HEK293T (cell line): ENCODE measurements around the gene MMS19.

Experiments used
- CTCF ChIA-PET: fragments of 350-600 bp; formaldehyde crosslinking; extraction: SDS; loops from one replicate; lab custom pipeline; 2021; ENCODE audit warnings: antibody characterized with exemption, inconsistent platforms; lab: Yijun Ruan, JAX
- POLR2A ChIA-PET: fragments of 350-600 bp; formaldehyde crosslinking; extraction: SDS; loops from one replicate; lab custom pipeline; 2020; ENCODE audit warnings: antibody characterized with exemption, inconsistent platforms; lab: Yijun Ruan, JAX
- DNase-seq: peaks from one replicate; pipeline ENCODE4 v3.0.0; 2012; ENCODE audit warnings: mixed read lengths; ENCODE audit errors: extremely low spot score
- ARNT ChIP-seq: fragments of 450-650 bp; IDR thresholded peaks from 2 replicates; pipeline ENCODE4 v1.6.1; 2017; ENCODE audit warnings: mild to moderate bottlenecking
- FOXA1 ChIP-seq: fragments of 450-650 bp; IDR thresholded peaks from 2 replicates; pipeline ENCODE4 v1.6.1; 2016; ENCODE audit warnings: mild to moderate bottlenecking
- FOXM1 ChIP-seq: fragments of 450-650 bp; IDR thresholded peaks from 2 replicates; pipeline ENCODE4 v1.6.1; 2017; ENCODE audit warnings: mild to moderate bottlenecking, borderline replicate concordance
- HDGF ChIP-seq: fragments of 450-650 bp; IDR thresholded peaks from 2 replicates; pipeline ENCODE4 v1.6.1; 2017; ENCODE audit warnings: antibody characterized with exemption, borderline replicate concordance
- LEF1 ChIP-seq: fragments of 450-650 bp; IDR thresholded peaks from 2 replicates; pipeline ENCODE4 v1.6.1; 2017; ENCODE audit warnings: mild to moderate bottlenecking, borderline replicate concordance
- SP1 ChIP-seq: fragments of 450-650 bp; IDR thresholded peaks from 2 replicates; pipeline ENCODE4 v1.6.1; 2017
- TARDBP ChIP-seq: fragments of 450-650 bp; IDR thresholded peaks from 2 replicates; pipeline ENCODE4 v1.6.1; 2016
- TF ChIP-seq, protein P1 (sequence below): fragments of 450-650 bp; IDR thresholded peaks from 2 replicates; pipeline ENCODE4 v1.6.1; 2016

Gene MMS19

GRCh38 chr10:97411406-97411805 is 86.8 kb downstream of the MMS19 start:
- TF ChIP-seq TARDBP (no peak), FOXA1 (no peak), HDGF (no peak), SP1 (no peak), ARNT (no peak), FOXM1 (no peak), LEF1 (no peak)
- TF ChIP-seq, protein P1, sequence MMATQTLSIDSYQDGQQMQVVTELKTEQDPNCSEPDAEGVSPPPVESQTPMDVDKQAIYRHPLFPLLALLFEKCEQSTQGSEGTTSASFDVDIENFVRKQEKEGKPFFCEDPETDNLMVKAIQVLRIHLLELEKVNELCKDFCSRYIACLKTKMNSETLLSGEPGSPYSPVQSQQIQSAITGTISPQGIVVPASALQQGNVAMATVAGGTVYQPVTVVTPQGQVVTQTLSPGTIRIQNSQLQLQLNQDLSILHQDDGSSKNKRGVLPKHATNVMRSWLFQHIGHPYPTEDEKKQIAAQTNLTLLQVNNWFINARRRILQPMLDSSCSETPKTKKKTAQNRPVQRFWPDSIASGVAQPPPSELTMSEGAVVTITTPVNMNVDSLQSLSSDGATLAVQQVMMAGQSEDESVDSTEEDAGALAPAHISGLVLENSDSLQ, result no peak
- ChIA-PET CTCF (interaction anchor here (0.7 kb wide), 1 partner anchor 142 kb away, joined by 3 read pairs; no protein-coding TSS in a partner anchor), POLR2A (interaction anchor here (1.0 kb wide), 1 partner anchor 22 kb away, joined by 3 read pairs; no protein-coding TSS in a partner anchor)
- DNase-seq, result no peak

- TF ChIP-seq FOXM1, result no peak
- ChIA-PET CTCF (interaction anchor here (0.6 kb wide), 1 partner anchor 130 kb away, joined by 8 read pairs; no protein-coding TSS in a partner anchor), POLR2A (interaction anchor here (0.5 kb wide), 1 partner anchor 1321 kb away, joined by 3 read pairs; no protein-coding TSS in a partner anchor)
- no peak for DNase-seq
These were observed 89.7 kb downstream of the MMS19 start for GRCh38 chr10:97408496-97408992.
